PFSK-1 (cell line): Measurements from ENCODE around the gene PEAK3.

Experiments
- TAF1 ChIP-seq: IDR thresholded peaks from 2 replicates; pipeline ENCODE4 v1.6.1; 2012; ENCODE audit warnings: low read length, control low read depth, borderline replicate concordance; ENCODE audit not compliant: insufficient read depth
- TF ChIP-seq, protein P1 (sequence below), 2 experiments: IDR thresholded peaks; 2 replicates each; pipeline versions ENCODE4 v1.6.1 to v1.8.0; 2011 to 2012; ENCODE audit warnings: low read depth in 2 of 2, low read length in 2 of 2, control low read depth in 1 of 2, inconsistent platforms in 1 of 2, mild to moderate bottlenecking in 1 of 2, moderate library complexity in 1 of 2; ENCODE audit not compliant: insufficient read depth in 1 of 2

GRCh38 chr19:2232286-2233151 lies 49.5 kb downstream of the PEAK3 start:
- TF ChIP-seq, protein P1, sequence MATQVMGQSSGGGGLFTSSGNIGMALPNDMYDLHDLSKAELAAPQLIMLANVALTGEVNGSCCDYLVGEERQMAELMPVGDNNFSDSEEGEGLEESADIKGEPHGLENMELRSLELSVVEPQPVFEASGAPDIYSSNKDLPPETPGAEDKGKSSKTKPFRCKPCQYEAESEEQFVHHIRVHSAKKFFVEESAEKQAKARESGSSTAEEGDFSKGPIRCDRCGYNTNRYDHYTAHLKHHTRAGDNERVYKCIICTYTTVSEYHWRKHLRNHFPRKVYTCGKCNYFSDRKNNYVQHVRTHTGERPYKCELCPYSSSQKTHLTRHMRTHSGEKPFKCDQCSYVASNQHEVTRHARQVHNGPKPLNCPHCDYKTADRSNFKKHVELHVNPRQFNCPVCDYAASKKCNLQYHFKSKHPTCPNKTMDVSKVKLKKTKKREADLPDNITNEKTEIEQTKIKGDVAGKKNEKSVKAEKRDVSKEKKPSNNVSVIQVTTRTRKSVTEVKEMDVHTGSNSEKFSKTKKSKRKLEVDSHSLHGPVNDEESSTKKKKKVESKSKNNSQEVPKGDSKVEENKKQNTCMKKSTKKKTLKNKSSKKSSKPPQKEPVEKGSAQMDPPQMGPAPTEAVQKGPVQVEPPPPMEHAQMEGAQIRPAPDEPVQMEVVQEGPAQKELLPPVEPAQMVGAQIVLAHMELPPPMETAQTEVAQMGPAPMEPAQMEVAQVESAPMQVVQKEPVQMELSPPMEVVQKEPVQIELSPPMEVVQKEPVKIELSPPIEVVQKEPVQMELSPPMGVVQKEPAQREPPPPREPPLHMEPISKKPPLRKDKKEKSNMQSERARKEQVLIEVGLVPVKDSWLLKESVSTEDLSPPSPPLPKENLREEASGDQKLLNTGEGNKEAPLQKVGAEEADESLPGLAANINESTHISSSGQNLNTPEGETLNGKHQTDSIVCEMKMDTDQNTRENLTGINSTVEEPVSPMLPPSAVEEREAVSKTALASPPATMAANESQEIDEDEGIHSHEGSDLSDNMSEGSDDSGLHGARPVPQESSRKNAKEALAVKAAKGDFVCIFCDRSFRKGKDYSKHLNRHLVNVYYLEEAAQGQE (IDR thresholded peaks at IDR 0.05; ENCODE audit: insufficient read depth in 1 of 2, low read depth in 2 of 2, low read length in 2 of 2): no peak
- no peak for TF ChIP-seq TAF1
